ENCODE measurements around the gene RPS14.

GRCh38 chr5:150399524-150400211 lies 49.9 kb downstream of the RPS14 start:
- TF ChIP-seq NR2C2 (CRISPR knock-in tag; IDR thresholded peaks at IDR 0.05) (no peak), CTCF (IDR thresholded peaks at IDR 0.05) (no peak), GABPB1 (CRISPR knock-in tag; IDR thresholded peaks at IDR 0.05) (no peak), ZSCAN18 (CRISPR knock-in tag; IDR thresholded peaks at IDR 0.05) (no peak), JUN (CRISPR knock-in tag; IDR thresholded peaks at IDR 0.05) (no peak), CBFB (CRISPR knock-in tag; IDR thresholded peaks at IDR 0.05; ENCODE audit: low read depth) (no peak), USF2 (CRISPR knock-in tag; IDR thresholded peaks at IDR 0.05) (no peak), FOXP1 (CRISPR knock-in tag; IDR thresholded peaks at IDR 0.05; ENCODE audit: borderline replicate concordance) (no peak), E2F1 (CRISPR knock-in tag; IDR thresholded peaks at IDR 0.05) (no peak), CREB1 (CRISPR knock-in tag; IDR thresholded peaks at IDR 0.05) (no peak), USF1 (CRISPR knock-in tag; IDR thresholded peaks at IDR 0.05) (no peak)
